ENCODE data around the gene ULK1. TPM values are rescaled to one million over a fixed set of nuclear protein-coding genes. Genes with fewer than 3 reads are reported as not detected.
A peak's percentile ranks its signal among the peaks of the same experiment; 100 is the strongest.

The ULK1 gene
- polyA plus RNA-seq, 3 donors, result 1.0 to 75.1 (median 1.3) TPM

DNA sequence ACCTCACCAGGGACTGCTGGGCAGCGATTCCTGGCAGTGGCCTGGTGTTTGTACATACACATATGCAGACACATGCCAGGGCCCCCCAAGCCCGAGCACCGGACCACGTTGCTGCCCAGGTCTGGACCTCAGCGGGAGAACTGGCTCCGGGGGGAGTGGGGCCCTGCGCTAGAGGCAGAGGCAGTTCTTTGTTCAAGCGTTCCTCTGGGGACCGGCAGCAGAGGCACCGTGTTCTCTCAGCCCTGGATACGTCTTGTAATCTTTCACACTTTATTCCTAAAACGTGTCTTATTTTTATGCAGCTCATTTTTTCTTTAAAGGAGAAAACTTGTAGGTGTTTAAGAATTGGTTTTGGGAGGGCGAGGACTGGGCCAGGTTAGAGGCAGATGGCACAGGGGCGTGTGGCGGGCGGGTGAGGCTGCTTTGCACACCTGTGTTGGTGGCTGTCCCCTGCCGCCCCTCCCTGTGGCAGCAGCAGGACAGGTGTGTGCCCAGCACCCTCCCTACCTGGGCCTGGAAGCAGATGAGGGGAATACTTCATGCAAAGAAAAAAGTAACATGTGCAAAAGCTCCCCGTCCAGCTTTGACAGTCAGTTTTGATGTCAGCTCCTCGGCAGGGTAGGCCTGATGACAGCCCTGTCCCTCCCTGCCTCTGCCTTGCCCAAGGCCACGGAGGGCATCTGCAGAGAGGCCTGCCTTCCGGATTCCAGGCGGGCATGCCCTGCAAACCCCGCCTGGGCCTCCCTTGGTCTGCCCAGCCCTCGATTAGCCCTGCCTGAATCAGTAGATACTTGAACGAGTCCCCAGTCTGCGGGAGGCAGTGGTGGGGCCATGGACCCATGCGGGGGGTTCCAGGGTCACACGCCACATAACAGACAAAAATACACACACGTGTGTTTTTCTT, 27.7 kb downstream of the ULK1 start:
- Mint-ChIP-seq H3K9me3 (peaks cover 0 to 3% (median 0%) of the 10 kb centered on the region in 7 donors), H3K27me3 (ENCODE audit: low read depth in 3 of 3) (peaks cover 0 to 4% (median 0%) of the 10 kb centered on the region in 3 donors), H3K4me1 (peaks cover 17% of the 10 kb centered on the region), H3K27ac (peak overlapping the region in 2 of 7 donors; percentile 63), H3K36me3 (peaks cover 34 to 46% of the 10 kb centered on the region in 2 donors), H3K4me3 (no peak overlapping the region)
- H3K9ac ChIP-seq (ENCODE audit: insufficient read depth, low read length, poor library complexity, severe bottlenecking), result no peak overlapping the region
- H3K4me2 ChIP-seq (replicated peaks; ENCODE audit: extremely low read depth, low read length, poor library complexity, severe bottlenecking), result no peak overlapping the region
- no peak overlapping the region for H2AFZ ChIP-seq (ENCODE audit: insufficient read depth, low read depth, low read length, poor library complexity, severe bottlenecking)
- H3K27ac ChIP-seq (ENCODE audit: low read depth in 1 of 2, low read length in 2 of 2), result no peak overlapping the region
- H3K36me3 ChIP-seq (replicated peaks in 1 of 2; ENCODE audit: control insufficient read depth in 1 of 2, insufficient read depth in 2 of 2, low read length in 2 of 2), result peaks cover 43 to 57% of the 10 kb centered on the region in 2 donors
- no peak for DNase-seq
- no peaks in the 10 kb centered on the region for H3K9me3 ChIP-seq (replicated peaks in 1 of 2; ENCODE audit: control insufficient read depth in 1 of 2, insufficient read depth in 1 of 2, low read length in 2 of 2)
- H3K27me3 ChIP-seq (ENCODE audit: control insufficient read depth in 2 of 2, insufficient read depth in 2 of 2, low read length in 2 of 2), result no peaks in the 10 kb centered on the region
- WGBS (ENCODE audit: insufficient coverage), result 92% methylated on average over 22 of the region's 29 CpGs
- intact Hi-C loops (cut with micrococcal nuclease), result no loop called here
- TF ChIP-seq, protein P1, sequence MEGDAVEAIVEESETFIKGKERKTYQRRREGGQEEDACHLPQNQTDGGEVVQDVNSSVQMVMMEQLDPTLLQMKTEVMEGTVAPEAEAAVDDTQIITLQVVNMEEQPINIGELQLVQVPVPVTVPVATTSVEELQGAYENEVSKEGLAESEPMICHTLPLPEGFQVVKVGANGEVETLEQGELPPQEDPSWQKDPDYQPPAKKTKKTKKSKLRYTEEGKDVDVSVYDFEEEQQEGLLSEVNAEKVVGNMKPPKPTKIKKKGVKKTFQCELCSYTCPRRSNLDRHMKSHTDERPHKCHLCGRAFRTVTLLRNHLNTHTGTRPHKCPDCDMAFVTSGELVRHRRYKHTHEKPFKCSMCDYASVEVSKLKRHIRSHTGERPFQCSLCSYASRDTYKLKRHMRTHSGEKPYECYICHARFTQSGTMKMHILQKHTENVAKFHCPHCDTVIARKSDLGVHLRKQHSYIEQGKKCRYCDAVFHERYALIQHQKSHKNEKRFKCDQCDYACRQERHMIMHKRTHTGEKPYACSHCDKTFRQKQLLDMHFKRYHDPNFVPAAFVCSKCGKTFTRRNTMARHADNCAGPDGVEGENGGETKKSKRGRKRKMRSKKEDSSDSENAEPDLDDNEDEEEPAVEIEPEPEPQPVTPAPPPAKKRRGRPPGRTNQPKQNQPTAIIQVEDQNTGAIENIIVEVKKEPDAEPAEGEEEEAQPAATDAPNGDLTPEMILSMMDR (IDR thresholded peaks at IDR 0.05), result no peak
- H3K79me2 ChIP-seq (ENCODE audit: insufficient read depth, low read length), result no peaks in the 10 kb centered on the region
- no peak overlapping the region for H3K4me3 ChIP-seq (replicated peaks in 1 of 3; ENCODE audit: low read depth in 2 of 3, low read length in 3 of 3)
- H4K20me1 ChIP-seq (ENCODE audit: insufficient read depth, low read length), result peaks cover 53% of the 10 kb centered on the region
- H3K4me1 ChIP-seq (ENCODE audit: control insufficient read depth in 1 of 2, insufficient read depth in 2 of 2, low read length in 2 of 2), result peaks cover 12 to 15% of the 10 kb centered on the region in 2 donors

GRCh38 chr12:131922772-131923171, 28.4 kb downstream of the ULK1 start:
- WGBS (ENCODE audit: insufficient coverage), result 95% methylated on average over 12 of the region's 13 CpGs
- Histone ChIP-seq H3K79me2 (ENCODE audit: insufficient read depth, low read length) (no peaks in the 10 kb centered on the region), H3K4me3 (replicated peaks in 1 of 3; ENCODE audit: low read depth in 2 of 3, low read length in 3 of 3) (no peak overlapping the region), H3K27me3 (ENCODE audit: control insufficient read depth in 2 of 2, insufficient read depth in 2 of 2, low read length in 2 of 2) (no peaks in the 10 kb centered on the region), H2AFZ (ENCODE audit: insufficient read depth, low read depth, low read length, poor library complexity, severe bottlenecking) (no peak overlapping the region), H3K9me3 (replicated peaks in 1 of 2; ENCODE audit: control insufficient read depth in 1 of 2, insufficient read depth in 1 of 2, low read length in 2 of 2) (no peaks in the 10 kb centered on the region), H3K4me2 (replicated peaks; ENCODE audit: extremely low read depth, low read length, poor library complexity, severe bottlenecking) (no peak overlapping the region), H3K27ac (ENCODE audit: low read depth in 1 of 2, low read length in 2 of 2) (no peak overlapping the region), H3K36me3 (replicated peaks in 1 of 2; ENCODE audit: control insufficient read depth in 1 of 2, insufficient read depth in 2 of 2, low read length in 2 of 2) (peaks cover 37 to 50% of the 10 kb centered on the region in 2 donors), H3K4me1 (ENCODE audit: control insufficient read depth in 1 of 2, insufficient read depth in 2 of 2, low read length in 2 of 2) (peaks cover 12 to 15% of the 10 kb centered on the region in 2 donors), H3K9ac (ENCODE audit: insufficient read depth, low read length, poor library complexity, severe bottlenecking) (no peak overlapping the region), H4K20me1 (ENCODE audit: insufficient read depth, low read length) (peaks cover 48% of the 10 kb centered on the region)
- peaks cover 32 to 42% of the 10 kb centered on the region in 2 donors for H3K36me3 Mint-ChIP-seq
- peaks cover 17% of the 10 kb centered on the region for H3K4me1 Mint-ChIP-seq
- no peak overlapping the region for H3K27ac Mint-ChIP-seq
- intact Hi-C loops (cut with micrococcal nuclease), result no loop called here
- H3K4me3 Mint-ChIP-seq, result no peak overlapping the region
- peaks cover 0 to 5% (median 2%) of the 10 kb centered on the region in 3 donors for H3K27me3 Mint-ChIP-seq (ENCODE audit: low read depth in 3 of 3)
- no peak for DNase-seq
- TF ChIP-seq, protein P1 (IDR thresholded peaks at IDR 0.05), result no peak
- peaks cover 0 to 3% (median 0%) of the 10 kb centered on the region in 7 donors for H3K9me3 Mint-ChIP-seq

All from CD14-positive monocyte (primary cell).